Measurements from ENCODE around the gene C2.

DNA sequence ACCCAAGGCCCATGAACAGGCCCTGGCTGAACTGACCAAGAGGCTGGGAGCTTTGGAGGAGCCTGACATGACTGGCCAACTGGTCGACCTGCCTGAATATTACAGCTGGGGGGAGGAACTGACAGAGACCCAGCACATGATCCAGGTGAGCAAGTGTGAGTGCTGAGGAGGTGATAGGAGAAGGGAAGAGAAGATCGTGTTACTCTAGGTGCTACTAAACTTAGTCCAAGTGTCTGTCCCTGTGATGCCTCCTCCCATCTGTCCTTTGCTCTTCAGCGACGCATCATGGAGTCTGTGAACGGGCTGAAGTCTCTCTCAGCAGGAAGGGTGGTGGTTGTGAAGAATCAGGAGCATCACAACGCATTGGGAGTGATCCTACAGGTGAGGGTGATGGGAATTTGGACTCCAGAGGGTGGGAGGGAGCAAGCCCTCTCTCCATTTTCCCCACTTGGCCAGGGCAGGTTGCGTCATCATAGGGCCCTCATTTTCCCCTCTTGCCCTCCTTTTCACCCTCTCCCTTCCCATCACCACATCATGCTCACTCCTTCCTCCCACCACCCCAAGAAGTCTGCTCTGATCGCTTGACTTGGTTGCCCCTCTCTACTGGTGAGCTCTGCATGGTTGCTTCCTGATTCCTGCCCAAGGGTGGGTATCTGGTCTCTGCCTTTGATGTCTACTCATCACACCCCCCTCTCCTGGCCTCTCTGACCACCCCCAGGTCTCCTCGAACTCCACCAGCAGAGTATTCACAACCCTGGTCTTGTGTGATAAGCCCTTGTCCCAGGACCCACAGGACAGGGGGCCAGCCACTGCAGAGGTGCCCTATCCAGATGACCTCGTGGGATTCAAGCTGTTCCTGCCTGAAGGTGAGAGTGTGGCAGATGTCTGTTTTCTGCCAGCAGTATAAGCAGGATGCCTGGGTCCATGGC lies 39.7 kb downstream of the C2 start:
- TF ChIP-seq CTCF (IDR thresholded peaks at IDR 0.05): no peak
- TF ChIP-seq MAX (IDR thresholded peaks at IDR 0.05; ENCODE audit: low read depth): no peak
- no peak for TF ChIP-seq SIN3A (IDR thresholded peaks at IDR 0.05; ENCODE audit: borderline replicate concordance, low read depth, low read length)
- no peak for TF ChIP-seq SMC3 (IDR thresholded peaks at IDR 0.05; ENCODE audit: low read depth, low read length)

Data from SK-N-SH (cell line).